Activated B cell treated with CpG ODN at 0.5 μM for 24 hours (primary cell): ENCODE results near the gene TSPAN32. TPM values are rescaled to one million over a fixed set of nuclear protein-coding genes. Genes with fewer than 3 reads are reported as not detected.
"Not testable (repeated sequence)": the region's sequence is repeated elsewhere in the genome, so short reads cannot be mapped to it uniquely, and the experiment has no call there.

Experiments used
- ATAC-seq: fragments of 200-7000 bp; cut with Tn5 transposase; one replicate; pipeline ENCODE4 v1.10.0; 2021; ENCODE audit warnings: low read depth, mild to moderate bottlenecking, moderate library complexity
- CTCF ChIA-PET: fragments of 350-600 bp; sonication (Branson Sonifier 250); formaldehyde crosslinking; loops from one replicate; lab custom pipeline; 2021; ENCODE audit warnings: antibody characterized with exemption; lab: Charles Lee
- POLR2A ChIA-PET: fragments of 350-600 bp; sonication (Branson Sonifier 250); formaldehyde crosslinking; loops from one replicate; lab custom pipeline; 2021; ENCODE audit warnings: antibody characterized with exemption; lab: Charles Lee
- DNase-seq: peaks from one replicate; pipeline ENCODE4 v3.0.0; 2022
- H3K27ac Mint-ChIP-seq: one replicate; pipeline ENCODE4 v1.8.0; 2020; ENCODE audit warnings: mixed read lengths
- H3K27me3 Mint-ChIP-seq: one replicate; pipeline ENCODE4 v1.8.0; 2021; ENCODE audit warnings: mixed read lengths
- H3K36me3 Mint-ChIP-seq: one replicate; pipeline ENCODE4 v1.8.0; 2021; ENCODE audit warnings: low read depth, mixed read lengths
- H3K4me1 Mint-ChIP-seq: one replicate; pipeline ENCODE4 v1.8.0; 2021; ENCODE audit warnings: mixed read lengths
- H3K4me3 Mint-ChIP-seq: one replicate; pipeline ENCODE4 v1.8.0; 2020; ENCODE audit warnings: mild to moderate bottlenecking, mixed read lengths
- H3K9me3 Mint-ChIP-seq: one replicate; pipeline ENCODE4 v1.8.0; 2020; ENCODE audit warnings: mixed read lengths
- CTCF ChIP-seq: fragments of 200-600 bp; IDR thresholded peaks from one replicate; pipeline ENCODE4 v1.8.0; 2022; ENCODE audit warnings: antibody characterized with exemption, mild to moderate bottlenecking
- intact Hi-C: fragments of 100-400 bp; cut with micrococcal nuclease; formaldehyde crosslinking; loops from one replicate; pipeline ENCODE4 v1.15.1; 2024
- total RNA-seq: library from RNA; stranded (reverse); gene quantifications from 2 replicates; pipeline ENCODE4 v1.2.3, GENCODE V29; 2022

TSPAN32 gene
- total RNA-seq, 1 donor from 2014 or later: 7.3 TPM

DNA sequence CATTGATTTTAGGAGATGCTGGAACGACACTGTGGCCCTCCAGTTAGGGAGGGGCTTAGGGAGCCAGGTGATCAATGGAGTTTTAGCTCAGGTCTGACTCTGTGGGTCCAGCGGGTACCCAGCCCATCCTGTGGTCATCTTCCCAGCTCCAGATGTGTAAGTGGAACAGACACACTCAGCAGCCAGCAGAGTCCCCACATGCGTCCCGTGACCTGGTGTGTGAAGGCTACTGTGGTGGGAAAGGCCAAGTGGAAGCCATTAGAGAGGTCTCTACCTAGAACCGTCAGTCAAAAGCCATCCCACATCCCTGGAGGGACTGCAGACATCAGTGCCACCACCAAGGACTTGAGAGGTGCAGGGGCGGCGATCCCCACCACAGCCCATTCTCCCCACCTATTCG is 55.4 kb downstream of the TSPAN32 start:
- peaks cover 12% of the 10 kb centered on the region for H3K4me1 Mint-ChIP-seq
- ChIA-PET POLR2A (no interaction called here), CTCF (interaction anchor here (1.1 kb wide), 1 partner anchor 63 kb away, joined by 5 read pairs; no protein-coding TSS in a partner anchor)
- H3K4me3 Mint-ChIP-seq: no peak overlapping the region
- TF ChIP-seq CTCF: no peak
- intact Hi-C loops: no loop called here
- no peaks in the 10 kb centered on the region for H3K9me3 Mint-ChIP-seq
- H3K36me3 Mint-ChIP-seq: no peaks in the 10 kb centered on the region
- DNase-seq (no peak), ATAC-seq (no peak)
- no peaks in the 10 kb centered on the region for H3K27me3 Mint-ChIP-seq
- H3K27ac Mint-ChIP-seq: no peak overlapping the region

DNA sequence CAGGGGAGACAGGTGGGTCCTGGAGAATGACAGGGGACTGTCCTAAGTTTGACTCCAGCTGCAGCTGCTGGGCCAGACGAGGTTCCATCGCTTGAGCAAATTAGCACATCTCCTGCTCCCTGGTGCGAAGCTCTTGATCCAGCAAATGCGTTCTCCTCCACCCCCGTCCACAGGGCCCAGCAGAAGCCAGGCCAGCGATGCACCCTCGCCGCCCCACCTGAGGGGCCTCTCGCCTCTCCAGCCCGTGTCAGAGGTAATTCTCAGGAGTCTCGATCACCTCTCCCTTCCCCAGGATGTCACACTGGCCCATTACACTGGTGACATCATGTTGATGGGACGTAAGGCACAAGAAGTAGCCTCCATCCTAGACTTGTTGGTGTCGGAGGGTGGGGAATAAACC is 55.8 kb downstream of the TSPAN32 start:
- DNase-seq, ATAC-seq, H3K4me3 Mint-ChIP-seq, H3K27ac Mint-ChIP-seq, H3K9me3 Mint-ChIP-seq, POLR2A ChIA-PET, intact Hi-C loops, H3K36me3 Mint-ChIP-seq, H3K27me3 Mint-ChIP-seq: not testable (repeated sequence)
- H3K4me1 Mint-ChIP-seq: peaks cover 12% of the 10 kb centered on the region
- CTCF ChIA-PET: interaction anchor here (1.1 kb wide), 1 partner anchor 63 kb away, joined by 5 read pairs; no protein-coding TSS in a partner anchor

GRCh38 chr11:2358754-2359442 is 57.1 kb downstream of the TSPAN32 start:
- no peaks in the 10 kb centered on the region for H3K36me3 Mint-ChIP-seq
- H3K9me3 Mint-ChIP-seq: no peaks in the 10 kb centered on the region
- no peaks in the 10 kb centered on the region for H3K27me3 Mint-ChIP-seq
- peak overlapping the region; percentile 41 for H3K27ac Mint-ChIP-seq
- H3K4me1 Mint-ChIP-seq: peaks cover 12% of the 10 kb centered on the region
- DNase-seq (no peak), ATAC-seq (peak; percentile 75)
- ChIA-PET CTCF (no interaction called here), POLR2A (interaction anchor here (0.6 to 1.6 kb wide), 2 partner anchors 18 to 1911 kb away, joined by 3 to 5 read pairs; partner anchors contain the start of gene CD81)
- H3K4me3 Mint-ChIP-seq: peak overlapping the region; percentile 32
- intact Hi-C loops: no loop called here
- TF ChIP-seq CTCF: no peak

GRCh38 chr11:2359557-2359956 is 57.7 kb downstream of the TSPAN32 start:
- Mint-ChIP-seq H3K4me1 (peaks cover 12% of the 10 kb centered on the region), H3K4me3 (no peak overlapping the region), H3K27ac (no peak overlapping the region), H3K27me3 (no peaks in the 10 kb centered on the region), H3K9me3 (no peaks in the 10 kb centered on the region), H3K36me3 (no peaks in the 10 kb centered on the region)
- no peak for DNase-seq
- no peak for TF ChIP-seq CTCF
- ATAC-seq: no peak
- intact Hi-C loops: no loop called here
- ChIA-PET CTCF (no interaction called here), POLR2A (interaction anchor here (0.6 to 1.6 kb wide), 2 partner anchors 18 to 1912 kb away, joined by 3 to 5 read pairs; partner anchors contain the start of gene CD81)

GRCh38 chr11:2360081-2360642 is 58.3 kb downstream of the TSPAN32 start:
- POLR2A ChIA-PET: interaction anchor here (1.6 kb wide), 1 partner anchor 17 kb away, joined by 5 read pairs; the partner anchor contains the start of gene CD81
- Mint-ChIP-seq H3K9me3 (no peaks in the 10 kb centered on the region), H3K4me1 (peaks cover 12% of the 10 kb centered on the region), H3K27me3 (no peaks in the 10 kb centered on the region), H3K4me3 (no peak overlapping the region), H3K27ac (no peak overlapping the region), H3K36me3 (no peaks in the 10 kb centered on the region)
- no peak for TF ChIP-seq CTCF
- intact Hi-C loops: no loop called here
- ATAC-seq (no peak), DNase-seq (no peak)
- CTCF ChIA-PET: no interaction called here
